ENCODE data around the gene SPAG17. TPM values are rescaled to one million over a fixed set of nuclear protein-coding genes. Genes with fewer than 3 reads are reported as not detected.

The SPAG17 gene
- polyA plus RNA-seq, 1 donor from 2014 or later, result 0.25 TPM

- Histone ChIP-seq H3K9me2 (ENCODE audit: insufficient read depth, low read length) (no peaks in the 10 kb centered on the region), H4K20me1 (ENCODE audit: insufficient read depth) (no peaks in the 10 kb centered on the region), H3K36me3 (ENCODE audit: insufficient read depth, low read length) (no peaks in the 10 kb centered on the region), H3F3A (ENCODE audit: insufficient read depth, low read length, poor library complexity, severe bottlenecking) (no peaks in the 10 kb centered on the region), H3K27ac (ENCODE audit: low read length) (no peak overlapping the region), H3K27me3 (ENCODE audit: insufficient read depth, low read depth, low read length) (no peaks in the 10 kb centered on the region), H3K4me2 (ENCODE audit: low read length) (no peak overlapping the region), H3K79me2 (replicated peaks; ENCODE audit: insufficient read depth, low read length) (no peaks in the 10 kb centered on the region), H3K4me3 (ENCODE audit: low read length) (no peak overlapping the region), H3K9ac (ENCODE audit: low read length) (no peak overlapping the region), H2AFZ (ENCODE audit: low read depth, low read length) (no peak overlapping the region), H3K9me3 (ENCODE audit: low read length) (no peaks in the 10 kb centered on the region)
- no peak for TF ChIP-seq MXI1 (conservative IDR thresholded peaks at IDR 0.05; ENCODE audit: poor library complexity, severe bottlenecking)
- no peak for TF ChIP-seq CTCF (IDR thresholded peaks at IDR 0.05; ENCODE audit: poor library complexity, severe bottlenecking)
- no peak for TF ChIP-seq RAD21 (conservative IDR thresholded peaks at IDR 0.05)
- TF ChIP-seq POLR2AphosphoS5 (IDR thresholded peaks at IDR 0.05), result no peak
- TF ChIP-seq TAF1 (IDR thresholded peaks at IDR 0.05; ENCODE audit: low read depth), result no peak
- TF ChIP-seq, protein P1, sequence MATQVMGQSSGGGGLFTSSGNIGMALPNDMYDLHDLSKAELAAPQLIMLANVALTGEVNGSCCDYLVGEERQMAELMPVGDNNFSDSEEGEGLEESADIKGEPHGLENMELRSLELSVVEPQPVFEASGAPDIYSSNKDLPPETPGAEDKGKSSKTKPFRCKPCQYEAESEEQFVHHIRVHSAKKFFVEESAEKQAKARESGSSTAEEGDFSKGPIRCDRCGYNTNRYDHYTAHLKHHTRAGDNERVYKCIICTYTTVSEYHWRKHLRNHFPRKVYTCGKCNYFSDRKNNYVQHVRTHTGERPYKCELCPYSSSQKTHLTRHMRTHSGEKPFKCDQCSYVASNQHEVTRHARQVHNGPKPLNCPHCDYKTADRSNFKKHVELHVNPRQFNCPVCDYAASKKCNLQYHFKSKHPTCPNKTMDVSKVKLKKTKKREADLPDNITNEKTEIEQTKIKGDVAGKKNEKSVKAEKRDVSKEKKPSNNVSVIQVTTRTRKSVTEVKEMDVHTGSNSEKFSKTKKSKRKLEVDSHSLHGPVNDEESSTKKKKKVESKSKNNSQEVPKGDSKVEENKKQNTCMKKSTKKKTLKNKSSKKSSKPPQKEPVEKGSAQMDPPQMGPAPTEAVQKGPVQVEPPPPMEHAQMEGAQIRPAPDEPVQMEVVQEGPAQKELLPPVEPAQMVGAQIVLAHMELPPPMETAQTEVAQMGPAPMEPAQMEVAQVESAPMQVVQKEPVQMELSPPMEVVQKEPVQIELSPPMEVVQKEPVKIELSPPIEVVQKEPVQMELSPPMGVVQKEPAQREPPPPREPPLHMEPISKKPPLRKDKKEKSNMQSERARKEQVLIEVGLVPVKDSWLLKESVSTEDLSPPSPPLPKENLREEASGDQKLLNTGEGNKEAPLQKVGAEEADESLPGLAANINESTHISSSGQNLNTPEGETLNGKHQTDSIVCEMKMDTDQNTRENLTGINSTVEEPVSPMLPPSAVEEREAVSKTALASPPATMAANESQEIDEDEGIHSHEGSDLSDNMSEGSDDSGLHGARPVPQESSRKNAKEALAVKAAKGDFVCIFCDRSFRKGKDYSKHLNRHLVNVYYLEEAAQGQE (IDR thresholded peaks at IDR 0.05; ENCODE audit: borderline replicate concordance), result no peak
- TF ChIP-seq SMC3 (conservative IDR thresholded peaks at IDR 0.05; ENCODE audit: poor library complexity), result no peak
- no peak for TF ChIP-seq EZH2 (IDR thresholded peaks at IDR 0.05; ENCODE audit: borderline replicate concordance, insufficient read depth, low read length, poor library complexity, severe bottlenecking)
- TF ChIP-seq EP300 (conservative IDR thresholded peaks at IDR 0.05; ENCODE audit: poor library complexity, severe bottlenecking), result no peak
These were observed 3.4 kb upstream of the SPAG17 start for GRCh38 chr1:118188411-118188810.

- H2AFZ ChIP-seq (ENCODE audit: low read depth, low read length), result no peak overlapping the region
- H4K20me1 ChIP-seq (ENCODE audit: insufficient read depth), result no peaks in the 10 kb centered on the region
- no peaks in the 10 kb centered on the region for H3K36me3 ChIP-seq (ENCODE audit: insufficient read depth, low read length)
- TF ChIP-seq SMC3 (conservative IDR thresholded peaks at IDR 0.05; ENCODE audit: poor library complexity) (no peak), MXI1 (conservative IDR thresholded peaks at IDR 0.05; ENCODE audit: poor library complexity, severe bottlenecking) (no peak), EZH2 (IDR thresholded peaks at IDR 0.05; ENCODE audit: borderline replicate concordance, insufficient read depth, low read length, poor library complexity, severe bottlenecking) (no peak), POLR2AphosphoS5 (IDR thresholded peaks at IDR 0.05) (no peak), RAD21 (conservative IDR thresholded peaks at IDR 0.05) (no peak), CTCF (IDR thresholded peaks at IDR 0.05; ENCODE audit: poor library complexity, severe bottlenecking) (no peak), EP300 (conservative IDR thresholded peaks at IDR 0.05; ENCODE audit: poor library complexity, severe bottlenecking) (no peak), TAF1 (IDR thresholded peaks at IDR 0.05; ENCODE audit: low read depth) (no peak)
- TF ChIP-seq, protein P1 (IDR thresholded peaks at IDR 0.05; ENCODE audit: borderline replicate concordance), result no peak
- no peak overlapping the region for H3K9ac ChIP-seq (ENCODE audit: low read length)
- no peaks in the 10 kb centered on the region for H3K9me2 ChIP-seq (ENCODE audit: insufficient read depth, low read length)
- no peak overlapping the region for H3K4me3 ChIP-seq (ENCODE audit: low read length)
- H3K27me3 ChIP-seq (ENCODE audit: insufficient read depth, low read depth, low read length), result no peaks in the 10 kb centered on the region
- H3K9me3 ChIP-seq (ENCODE audit: low read length), result no peaks in the 10 kb centered on the region
- H3K4me2 ChIP-seq (ENCODE audit: low read length), result no peak overlapping the region
- no peak overlapping the region for H3K27ac ChIP-seq (ENCODE audit: low read length)
- H3F3A ChIP-seq (ENCODE audit: insufficient read depth, low read length, poor library complexity, severe bottlenecking), result no peaks in the 10 kb centered on the region
- H3K79me2 ChIP-seq (replicated peaks; ENCODE audit: insufficient read depth, low read length), result no peaks in the 10 kb centered on the region
These were observed 998 bp upstream of the SPAG17 start for GRCh38 chr1:118186026-118186425.

All from neural cell (in vitro differentiated cells).